ENCODE results near the gene TPRA1.
"Not testable (repeated sequence)": the region's sequence is repeated elsewhere in the genome, so short reads cannot be mapped to it uniquely, and the experiment has no call there.

The TPRA1 gene

DNA sequence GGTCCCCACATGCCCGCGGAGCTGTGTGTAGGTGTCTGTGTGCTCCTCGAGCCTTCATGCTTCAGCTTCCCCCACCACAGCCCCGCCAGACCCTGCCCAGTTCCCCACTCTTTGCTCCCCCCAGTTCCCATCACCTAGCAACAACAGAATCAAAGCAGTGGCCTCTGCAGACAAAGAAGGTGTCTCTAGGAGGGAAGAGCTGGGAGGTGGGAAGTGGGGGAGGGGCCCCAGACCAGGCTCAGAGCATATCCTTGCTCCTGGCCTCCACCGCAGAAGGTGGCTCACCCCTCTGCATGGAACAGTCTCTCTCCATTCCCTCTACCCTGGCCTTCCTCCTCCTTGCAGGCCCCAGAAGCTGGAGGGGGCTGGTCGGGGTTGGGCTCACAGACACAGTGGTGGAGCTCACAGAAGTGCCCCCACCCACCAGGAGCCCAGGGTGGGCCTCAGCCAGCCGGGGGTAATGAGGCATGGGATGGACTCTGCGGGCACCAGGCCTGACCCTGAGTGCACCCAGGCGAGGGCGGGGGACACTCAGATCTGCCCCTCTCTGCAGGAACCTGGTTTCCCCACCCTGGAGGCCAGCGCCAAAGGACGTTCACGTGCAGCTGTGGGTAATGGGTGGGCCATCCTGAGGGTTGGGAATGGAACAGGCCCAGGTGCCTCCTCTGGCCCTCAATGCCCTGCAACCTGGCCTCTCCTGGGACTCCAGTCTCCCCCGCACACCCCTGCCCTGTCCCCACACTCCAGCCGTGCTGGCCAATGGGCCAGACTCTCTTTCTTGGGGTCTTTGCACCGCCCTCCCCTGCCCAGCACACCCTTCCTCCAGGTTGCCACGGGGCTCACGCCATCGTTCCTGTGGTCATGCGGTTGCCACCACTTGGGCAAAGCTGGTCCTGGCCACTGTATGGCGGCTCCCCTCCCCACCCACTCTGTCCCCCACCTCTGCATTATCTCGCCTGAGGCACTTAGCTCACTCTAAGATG is 53.4 kb downstream of the TPRA1 start:
- DNase-seq (ENCODE audit: low spot score), result no peak

DNA sequence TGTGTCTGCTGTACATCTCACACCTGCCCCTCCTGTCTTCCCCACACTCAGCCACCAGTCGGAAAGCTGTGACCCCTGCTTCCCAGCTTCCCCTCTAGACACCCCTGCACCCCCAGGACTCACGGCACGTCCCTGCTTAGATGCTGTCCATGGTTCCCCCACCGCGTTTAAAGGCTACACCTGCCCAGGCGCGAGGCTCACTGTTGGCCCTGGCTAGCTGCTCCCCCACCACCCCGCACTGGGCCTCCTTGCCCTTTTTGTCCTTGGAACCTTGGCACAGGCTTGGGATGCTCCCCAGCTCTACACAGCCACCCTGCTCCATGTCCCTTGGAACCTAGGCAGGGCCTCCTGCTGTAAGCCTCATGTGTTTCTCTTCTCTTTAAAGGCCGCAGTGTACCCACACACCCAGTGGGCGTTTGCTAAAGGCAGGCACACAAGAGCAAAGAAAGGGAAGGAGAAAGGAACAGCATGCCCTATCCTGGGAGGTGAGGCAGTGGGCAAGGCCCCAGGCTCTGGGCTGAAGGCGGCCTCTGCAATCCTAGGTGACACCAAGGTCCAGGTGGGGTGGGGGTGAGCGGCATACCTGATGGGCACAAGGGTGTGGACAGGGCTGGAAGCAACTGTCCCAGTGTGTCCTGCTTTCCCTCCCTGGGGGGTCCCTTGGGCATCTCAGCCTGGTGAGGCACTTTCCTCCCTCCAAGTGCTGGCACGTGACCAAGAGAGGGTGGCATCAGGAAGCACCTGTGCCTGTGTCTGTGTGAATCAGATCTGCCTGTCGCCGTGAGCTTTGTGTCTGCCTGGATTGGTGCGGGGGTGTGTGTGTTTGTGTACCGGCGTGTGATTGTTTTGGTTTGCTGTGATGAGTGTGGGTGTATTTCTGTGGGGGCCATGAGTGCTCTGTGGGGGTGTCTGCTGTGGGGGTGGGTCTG is 54.4 kb downstream of the TPRA1 start:
- no peak for DNase-seq (ENCODE audit: low spot score)

DNA sequence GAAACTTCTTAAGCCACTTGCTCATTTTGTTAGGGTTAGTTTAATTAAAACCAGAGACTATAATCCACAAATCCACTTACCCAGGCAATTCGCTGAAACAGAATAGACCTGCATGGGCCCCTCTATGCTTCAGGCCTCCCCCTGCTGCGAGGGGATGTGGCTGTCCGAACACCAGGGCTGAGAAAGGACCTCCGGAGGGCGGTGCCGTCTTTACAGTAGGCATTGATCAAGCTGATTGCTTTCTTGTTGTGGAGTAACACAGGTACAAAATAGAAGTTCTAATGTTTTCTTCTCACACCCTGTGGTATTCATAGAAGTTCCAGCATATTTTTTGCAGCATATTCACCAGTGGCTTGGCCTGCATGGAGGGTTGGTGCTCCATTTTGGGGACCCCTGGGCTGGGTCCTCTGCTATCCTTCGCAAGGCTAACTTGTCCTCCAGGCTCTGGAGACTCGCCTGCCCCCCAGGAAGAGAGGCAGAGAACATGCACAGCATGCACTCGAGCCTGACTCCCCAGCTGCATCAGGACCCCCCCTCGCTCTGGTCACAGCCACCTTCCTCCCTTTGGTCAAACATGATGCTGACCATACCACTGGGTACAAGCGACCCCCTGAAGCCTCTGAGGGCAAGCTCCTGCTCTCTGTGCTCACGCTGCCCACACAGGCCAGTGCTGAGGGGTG is 55.3 kb downstream of the TPRA1 start:
- no peak for DNase-seq (ENCODE audit: low spot score)

DNA sequence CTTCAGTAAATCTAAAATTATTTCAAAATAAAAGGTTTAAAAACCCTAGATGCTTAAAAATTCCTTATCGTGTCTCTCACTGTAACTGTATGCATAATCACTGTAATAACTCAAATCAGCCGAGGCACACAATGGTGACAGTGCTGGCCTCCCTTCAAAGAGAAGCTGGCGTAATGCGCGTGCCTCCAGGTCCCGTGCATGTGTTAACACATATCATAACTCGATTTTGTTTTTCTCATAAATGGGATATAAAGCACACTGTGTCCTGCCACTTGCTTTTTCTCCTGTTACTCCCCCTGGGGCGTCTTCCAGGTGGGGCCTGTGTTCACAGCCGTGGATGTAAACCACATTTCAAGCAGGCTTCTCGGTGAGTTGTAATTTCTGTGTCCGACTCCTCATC is 56.0 kb downstream of the TPRA1 start:
- no peak for DNase-seq (ENCODE audit: low spot score)

DNA sequence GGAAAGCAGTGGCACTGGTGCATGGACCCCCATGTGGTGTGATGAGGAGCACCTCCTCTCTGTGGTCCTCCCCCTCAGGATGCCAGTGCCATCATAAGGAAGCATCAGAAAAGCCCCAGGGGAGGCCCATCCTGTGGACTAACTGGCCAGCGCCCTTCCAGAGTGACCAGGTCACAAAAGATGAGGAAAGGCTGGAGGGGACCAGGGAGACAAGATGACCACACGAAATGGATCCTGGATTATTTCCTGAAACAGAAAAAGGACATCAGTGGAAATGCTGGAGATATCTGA is 56.4 kb downstream of the TPRA1 start:
- no peak for DNase-seq (ENCODE audit: low spot score)

DNA sequence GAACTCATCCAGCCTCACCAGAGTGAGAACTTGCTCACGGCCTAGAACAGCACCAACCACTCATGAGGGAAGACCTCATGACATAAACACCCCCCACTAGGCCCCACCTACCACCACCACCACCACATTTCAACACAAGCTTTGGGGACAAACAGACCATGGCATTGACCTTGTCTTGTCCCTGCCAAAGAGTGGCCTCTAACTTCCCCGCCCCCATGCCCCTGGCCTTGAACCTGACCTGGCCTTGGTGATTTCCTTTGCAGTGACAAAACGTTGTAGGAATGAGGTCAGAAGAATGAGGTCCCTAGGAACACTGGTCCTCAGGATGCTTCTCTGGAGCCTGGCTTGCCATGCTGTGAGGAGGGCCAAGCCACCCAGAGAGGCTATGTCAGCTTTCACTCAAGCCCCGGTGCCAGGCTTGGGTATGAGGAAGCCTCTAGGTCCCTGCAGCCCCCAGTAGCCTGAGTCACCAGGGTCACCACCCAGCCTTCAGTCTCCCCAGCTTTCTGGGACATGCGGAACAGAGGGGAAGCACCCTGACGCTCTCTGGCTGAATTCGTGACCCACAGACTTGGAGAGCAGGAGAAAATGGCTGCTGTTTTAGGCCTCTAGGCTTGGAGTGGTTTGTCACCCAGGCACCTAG is 57.9 kb downstream of the TPRA1 start:
- no peak for DNase-seq (ENCODE audit: low spot score)

DNA sequence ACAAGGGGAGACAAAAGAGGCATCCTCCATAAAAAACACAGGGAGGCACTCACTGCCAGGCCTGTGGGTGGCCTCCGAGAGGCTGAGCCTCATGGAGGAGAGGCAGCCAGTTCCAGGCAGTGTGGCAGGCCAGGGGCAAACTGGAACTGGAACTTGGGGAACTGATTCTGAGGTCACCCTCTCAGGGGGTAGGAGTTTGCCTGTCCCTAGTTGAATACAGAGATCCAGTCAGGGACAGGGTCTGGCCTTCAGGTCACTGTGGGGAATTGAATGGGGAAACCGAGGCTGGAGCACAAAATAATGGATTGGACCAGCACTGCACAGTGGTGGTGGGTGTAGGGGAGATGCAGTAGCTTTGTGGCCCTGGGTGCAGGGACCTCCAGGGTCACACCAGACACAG is 58.7 kb downstream of the TPRA1 start:
- no peak for DNase-seq (ENCODE audit: low spot score)

DNA sequence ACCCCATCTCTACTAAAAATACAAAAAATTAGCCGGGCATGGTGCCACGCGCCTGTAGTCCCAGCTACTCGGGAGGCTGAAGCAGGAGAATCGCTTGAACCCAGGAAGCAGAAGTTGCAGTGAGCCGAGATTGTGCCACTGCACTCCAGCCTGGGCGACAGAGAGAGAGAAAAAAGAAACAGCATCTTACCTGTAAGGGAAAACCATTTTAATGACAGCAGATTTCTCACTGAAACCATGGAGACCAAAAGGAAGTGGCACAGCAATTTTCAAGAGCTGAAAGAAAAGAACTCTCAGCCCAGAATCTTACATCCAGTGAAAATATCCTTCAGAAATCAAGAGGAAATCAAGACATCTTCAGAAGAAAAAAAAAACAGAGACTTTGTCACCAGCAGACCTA is 59.7 kb downstream of the TPRA1 start:
- not testable (repeated sequence) for DNase-seq (ENCODE audit: low spot score)

DNA sequence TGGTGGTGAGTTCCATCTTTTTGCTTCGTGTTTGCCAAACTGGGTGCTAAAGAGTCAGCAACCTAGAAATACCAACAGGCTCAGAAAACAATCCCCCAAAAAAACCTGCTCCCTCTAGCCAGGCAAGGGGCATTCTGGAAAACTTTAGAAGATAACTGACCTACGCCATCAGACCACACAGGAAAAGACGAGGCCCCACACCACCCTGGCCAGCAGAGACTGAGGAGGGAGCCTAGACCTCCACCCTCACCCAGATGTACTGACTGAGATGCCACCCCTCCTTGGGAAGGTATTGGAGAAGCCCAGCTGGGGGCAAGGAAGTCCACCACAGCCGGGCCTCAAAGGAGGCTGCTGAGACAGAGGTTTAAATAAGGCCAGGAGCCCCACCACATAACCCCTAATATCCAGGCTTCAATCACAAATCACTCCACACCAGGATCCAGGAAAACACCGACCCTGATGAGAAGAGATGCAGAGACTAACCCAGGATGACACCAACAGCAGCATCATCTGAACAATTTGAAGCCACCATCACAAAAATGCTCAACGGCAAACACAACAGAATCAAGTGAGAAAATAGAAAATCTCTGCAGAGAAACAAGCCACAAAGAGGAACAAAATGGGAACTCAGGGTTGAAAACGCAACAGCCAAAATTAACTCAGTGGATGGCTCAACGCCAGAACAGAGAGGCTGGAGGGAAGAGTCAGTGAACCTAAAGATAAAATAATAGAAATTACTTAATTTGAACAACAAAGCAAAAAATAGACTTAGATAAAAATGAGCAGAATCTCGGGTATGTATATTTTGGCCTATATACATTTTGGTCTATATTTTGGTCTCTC is 61.0 kb downstream of the TPRA1 start:
- DNase-seq (ENCODE audit: low spot score), result no peak

DNA sequence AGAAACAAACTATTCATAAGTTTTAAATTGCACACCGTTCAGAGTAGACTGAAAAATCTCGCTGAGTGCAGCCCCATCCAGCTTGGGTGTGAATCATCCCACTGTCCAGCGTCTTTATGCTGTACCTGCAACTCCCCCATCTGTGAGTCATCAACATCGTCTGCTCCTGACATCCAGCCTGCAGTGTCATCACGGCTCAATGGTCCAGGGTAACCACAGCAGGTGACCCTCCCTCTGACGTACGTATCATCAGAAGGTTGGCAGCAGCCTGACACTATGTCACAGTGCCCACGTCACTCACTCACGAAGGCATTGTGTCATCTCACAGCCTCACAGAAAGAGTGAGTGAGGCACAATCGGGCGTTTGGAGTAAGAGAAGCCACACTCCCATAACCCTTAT is 65.2 kb downstream of the TPRA1 start:
- peak; percentile 81 for DNase-seq (ENCODE audit: low spot score)

DNA sequence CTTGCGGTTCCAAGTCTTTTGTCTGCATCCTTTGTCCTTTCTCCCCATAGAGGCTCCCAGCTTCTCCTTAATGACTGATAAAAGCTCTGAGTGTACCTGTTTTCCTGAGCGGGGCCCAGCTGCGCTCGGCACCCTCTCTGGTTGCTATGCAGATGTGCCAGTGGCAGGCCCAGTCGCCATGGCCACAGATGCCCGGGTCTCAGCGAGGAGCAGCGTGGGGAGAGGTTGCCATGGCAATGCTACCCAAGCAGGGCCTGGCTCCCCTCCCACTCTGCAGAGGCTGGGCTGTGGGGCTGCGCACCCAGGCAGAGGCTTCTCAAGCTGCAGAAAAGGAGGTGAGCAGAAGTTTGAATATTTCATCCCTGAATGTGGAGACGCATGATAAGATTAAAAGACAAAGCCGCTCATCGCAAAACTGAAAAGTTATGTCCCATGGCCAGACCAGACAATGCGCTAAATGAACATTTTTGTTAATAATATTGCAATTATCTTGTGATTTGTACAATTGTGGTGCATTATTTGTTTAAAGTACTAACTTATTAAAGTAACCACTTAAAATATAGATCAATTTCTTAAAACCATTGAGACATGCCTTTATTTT is 66.1 kb downstream of the TPRA1 start:
- no peak for DNase-seq (ENCODE audit: low spot score)

All from RKO (cell line).